PC-3 (cell line): ENCODE measurements around the gene ARHGEF4. TPM values are rescaled to one million over a fixed set of nuclear protein-coding genes. Genes with fewer than 3 reads are reported as not detected.

Experiments used
- ATAC-seq: fragments of 200-7000 bp; cut with Tn5 transposase; 2 replicates; pipeline ENCODE4 v1.9.1; 2020; ENCODE audit warnings: mild to moderate bottlenecking, moderate library complexity
- BruUV-seq: library from RNA; stranded (reverse); fragments of 400-500 nt; replicated peaks from 2 replicates; lab custom pipeline; 2021; lab: Mats Ljungman, UMichigan
- CTCF ChIA-PET: fragments of 300-600 bp; sonication (Branson Sonifier 250); formaldehyde crosslinking; loops from one replicate; lab custom pipeline; 2022; ENCODE audit warnings: antibody characterized with exemption; lab: Charles Lee
- POLR2A ChIA-PET: fragments of 300-600 bp; sonication (Branson Sonifier 250); formaldehyde crosslinking; loops from one replicate; lab custom pipeline; 2022; ENCODE audit warnings: antibody characterized with exemption; ENCODE audit not compliant: unreplicated experiment; lab: Charles Lee
- DNase-seq: peaks from one replicate; pipeline ENCODE4 v3.0.0-alpha.2; 2015
- H2AFZ ChIP-seq: fragments of 300-600 bp; sonication (generic); 2 replicates; pipeline ENCODE4 v1.6.0; 2016; ENCODE audit warnings: antibody characterized with exemption, low read length
- H3F3A ChIP-seq: fragments of 300-600 bp; sonication (generic); one replicate; pipeline ENCODE4 v1.6.0; 2017; ENCODE audit warnings: antibody characterized with exemption, low read length, control low read depth, mild to moderate bottlenecking; ENCODE audit not compliant: unreplicated experiment
- H3K27ac ChIP-seq: fragments of 300-600 bp; sonication (generic); 2 replicates; pipeline ENCODE4 v1.5.1; 2016; ENCODE audit warnings: mild to moderate bottlenecking, low read length
- H3K27me3 ChIP-seq: fragments of 300-600 bp; sonication (generic); 2 replicates; pipeline ENCODE4 v1.6.1; 2016; ENCODE audit warnings: low read length, mixed read lengths
- H3K36me3 ChIP-seq: fragments of 300-600 bp; sonication (generic); 2 replicates; pipeline ENCODE4 v1.6.1; 2016; ENCODE audit warnings: low read depth, mixed run types, low read length, mixed read lengths
- H3K4me1 ChIP-seq: fragments of 300-600 bp; sonication (generic); 2 replicates; pipeline ENCODE4 v1.5.1; 2016; ENCODE audit warnings: low read length; ENCODE audit not compliant: insufficient read depth
- H3K4me2 ChIP-seq: fragments of 300-600 bp; sonication (generic); 2 replicates; pipeline ENCODE4 v1.6.0; 2016; ENCODE audit warnings: low read length
- H3K4me3 ChIP-seq: fragments of 300-600 bp; sonication (generic); 2 replicates; pipeline ENCODE4 v1.5.1; 2016; ENCODE audit warnings: mild to moderate bottlenecking, low read length, mixed read lengths
- H3K79me2 ChIP-seq: fragments of 300-600 bp; sonication (generic); 2 replicates; pipeline ENCODE4 v1.6.1; 2017; ENCODE audit warnings: low read length, mixed read lengths
- H3K9ac ChIP-seq: fragments of 300-600 bp; sonication (generic); 2 replicates; pipeline ENCODE4 v1.6.0; 2016; ENCODE audit warnings: mild to moderate bottlenecking, low read length
- H3K9me2 ChIP-seq: fragments of 300-600 bp; sonication (generic); replicated peaks from 2 replicates; pipeline ENCODE4 v1.6.1; 2016; ENCODE audit warnings: mixed run types, low read length, mixed read lengths
- H3K9me3 ChIP-seq: fragments of 300-600 bp; sonication (generic); 2 replicates; pipeline ENCODE4 v1.6.1; 2016; ENCODE audit warnings: low read length, mixed read lengths
- H4K20me1 ChIP-seq: fragments of 300-600 bp; sonication (generic); 2 replicates; pipeline ENCODE4 v1.6.1; 2016; ENCODE audit warnings: low read length, mixed read lengths
- EZH2 ChIP-seq: fragments of 300-600 bp; sonication (generic); IDR thresholded peaks from one replicate; pipeline ENCODE4 v1.6.1; 2017; ENCODE audit warnings: antibody characterized with exemption, mild to moderate bottlenecking, low read length; ENCODE audit not compliant: unreplicated experiment
- EZH2phosphoT487 ChIP-seq: fragments of 300-600 bp; sonication (generic); IDR thresholded peaks from 2 replicates; pipeline ENCODE4 v1.6.1; 2018; ENCODE audit warnings: mild to moderate bottlenecking, antibody characterized with exemption, low read length, borderline replicate concordance
- intact Hi-C: fragments of 100-400 bp; cut with micrococcal nuclease; formaldehyde crosslinking; loops from 2 replicates; pipeline ENCODE4 v1.9.0; 2023
- total RNA-seq: library from RNA; depleted of rRNA; stranded (reverse); fragments of >200 nt; gene quantifications from 2 replicates; pipeline ENCODE4 v1.2.3, GENCODE V29; 2014
- TF ChIP-seq, protein P1 (sequence below): fragments of 300-600 bp; sonication (generic); conservative IDR thresholded peaks from 2 replicates; pipeline ENCODE4 v1.5.1; 2017; ENCODE audit warnings: antibody characterized with exemption, low read depth, mild to moderate bottlenecking, low read length

Gene ARHGEF4
- total RNA-seq, 1 experiment from 2014 or later = 21.5 TPM

DNA sequence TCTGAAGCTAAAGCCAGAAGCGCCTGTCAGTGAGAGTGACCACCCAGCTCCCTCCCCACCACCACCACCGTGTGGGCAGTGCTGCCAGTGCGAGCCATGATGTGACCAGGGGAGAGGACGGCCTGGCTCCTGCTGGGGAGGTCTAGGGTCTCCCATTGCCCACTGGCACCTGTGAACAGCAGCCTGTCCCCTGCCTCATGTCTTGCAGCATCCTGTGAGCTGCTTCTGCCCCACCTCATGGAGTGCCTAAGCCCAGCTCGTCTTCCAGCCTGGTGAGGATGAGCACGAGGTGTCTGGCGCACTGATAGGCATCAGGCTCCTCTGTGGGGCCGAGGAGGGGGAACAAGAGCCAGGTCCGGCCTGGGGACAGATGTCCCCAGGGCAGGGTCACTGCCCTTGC is 195.2 kb downstream of the ARHGEF4 start:
- no TSS peak for BruUV-seq

DNA sequence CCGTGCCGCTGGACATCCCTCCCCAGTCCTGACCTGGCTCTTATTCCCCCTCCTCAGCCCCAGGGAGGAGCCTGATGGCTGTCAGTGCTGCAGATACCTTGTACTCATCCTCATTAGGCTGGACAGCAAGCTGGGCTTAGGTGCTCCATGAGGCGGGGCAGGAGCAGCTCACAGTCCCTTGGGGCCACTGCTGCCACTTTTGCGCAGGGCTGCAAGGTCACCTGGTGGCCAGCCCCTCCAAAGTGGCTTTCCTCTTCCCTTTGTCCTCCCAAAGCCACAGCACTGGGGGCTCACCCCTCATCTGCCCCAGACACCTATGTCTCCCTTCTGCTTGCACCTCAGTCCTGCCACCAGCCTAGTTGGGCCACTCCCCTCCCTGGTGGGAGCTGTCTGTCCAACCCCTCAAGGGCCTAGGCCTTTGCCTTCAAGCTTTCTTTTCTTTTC is 195.7 kb downstream of the ARHGEF4 start:
- CTCF ChIA-PET = no interaction called here
- H3K4me1 ChIP-seq = no peaks in the 10 kb centered on the region
- no peaks in the 10 kb centered on the region for H3K9me2 ChIP-seq
- POLR2A ChIA-PET = no interaction called here
- no peaks in the 10 kb centered on the region for H3F3A ChIP-seq
- H3K27me3 ChIP-seq = no peaks in the 10 kb centered on the region
- intact Hi-C loops = no loop called here
- peaks cover 2% of the 10 kb centered on the region; the same call in 1 of the 2 replicates for H3K9me3 ChIP-seq
- no peaks in the 10 kb centered on the region for H3K36me3 ChIP-seq
- H3K27ac ChIP-seq = no peak overlapping the region
- no peaks in the 10 kb centered on the region for H3K79me2 ChIP-seq
- no peak overlapping the region for H2AFZ ChIP-seq
- ATAC-seq (no peak), DNase-seq (no peak)
- no peak overlapping the region for H3K4me3 ChIP-seq
- BruUV-seq = no TSS peak
- TF ChIP-seq EZH2phosphoT487 (no peak), EZH2 (no peak)
- TF ChIP-seq, protein P1, sequence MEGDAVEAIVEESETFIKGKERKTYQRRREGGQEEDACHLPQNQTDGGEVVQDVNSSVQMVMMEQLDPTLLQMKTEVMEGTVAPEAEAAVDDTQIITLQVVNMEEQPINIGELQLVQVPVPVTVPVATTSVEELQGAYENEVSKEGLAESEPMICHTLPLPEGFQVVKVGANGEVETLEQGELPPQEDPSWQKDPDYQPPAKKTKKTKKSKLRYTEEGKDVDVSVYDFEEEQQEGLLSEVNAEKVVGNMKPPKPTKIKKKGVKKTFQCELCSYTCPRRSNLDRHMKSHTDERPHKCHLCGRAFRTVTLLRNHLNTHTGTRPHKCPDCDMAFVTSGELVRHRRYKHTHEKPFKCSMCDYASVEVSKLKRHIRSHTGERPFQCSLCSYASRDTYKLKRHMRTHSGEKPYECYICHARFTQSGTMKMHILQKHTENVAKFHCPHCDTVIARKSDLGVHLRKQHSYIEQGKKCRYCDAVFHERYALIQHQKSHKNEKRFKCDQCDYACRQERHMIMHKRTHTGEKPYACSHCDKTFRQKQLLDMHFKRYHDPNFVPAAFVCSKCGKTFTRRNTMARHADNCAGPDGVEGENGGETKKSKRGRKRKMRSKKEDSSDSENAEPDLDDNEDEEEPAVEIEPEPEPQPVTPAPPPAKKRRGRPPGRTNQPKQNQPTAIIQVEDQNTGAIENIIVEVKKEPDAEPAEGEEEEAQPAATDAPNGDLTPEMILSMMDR = no peak
- no peak overlapping the region for H3K9ac ChIP-seq
- no peaks in the 10 kb centered on the region for H4K20me1 ChIP-seq
- H3K4me2 ChIP-seq = no peak overlapping the region

More for the DNA sequence above, 195.2 kb downstream of the ARHGEF4 start:
- H3K9me2 ChIP-seq = no peaks in the 10 kb centered on the region
- POLR2A ChIA-PET = no interaction called here
- no peaks in the 10 kb centered on the region for H3K27me3 ChIP-seq
- DNase-seq (no peak), ATAC-seq (no peak)
- no peaks in the 10 kb centered on the region for H3K79me2 ChIP-seq
- H3K4me2 ChIP-seq = no peak overlapping the region
- CTCF ChIA-PET = no interaction called here
- no peak for TF ChIP-seq EZH2phosphoT487
- TF ChIP-seq EZH2 = no peak
- TF ChIP-seq, protein P1 = no peak
- peaks cover 4% of the 10 kb centered on the region; the same call in 1 of the 2 replicates for H3K9me3 ChIP-seq
- no peaks in the 10 kb centered on the region for H3F3A ChIP-seq
- no peak overlapping the region for H3K9ac ChIP-seq
- H4K20me1 ChIP-seq = no peaks in the 10 kb centered on the region
- H3K36me3 ChIP-seq = no peaks in the 10 kb centered on the region
- intact Hi-C loops = no loop called here
- H3K27ac ChIP-seq = no peak overlapping the region
- no peaks in the 10 kb centered on the region for H3K4me1 ChIP-seq
- no peak overlapping the region for H2AFZ ChIP-seq
- H3K4me3 ChIP-seq = no peak overlapping the region

DNA sequence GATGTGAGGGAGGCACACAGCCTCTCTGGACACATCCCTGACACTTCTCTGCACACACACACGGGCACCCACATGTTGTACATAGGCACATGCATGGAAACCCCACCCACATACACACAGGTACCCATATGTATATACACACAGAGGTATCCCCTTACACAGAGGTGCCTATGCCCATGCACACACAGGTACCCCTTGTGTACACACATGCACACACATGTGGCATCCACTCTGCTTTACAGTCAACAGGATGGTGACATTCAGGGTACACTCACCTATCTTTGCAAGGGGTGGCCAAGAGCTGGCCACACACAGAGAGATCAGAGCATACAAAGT is 197.0 kb downstream of the ARHGEF4 start:
- ATAC-seq (peak; percentile 32; the same call in 1 of the 2 replicates), DNase-seq (no peak)
- Histone ChIP-seq H3K4me2 (no peak overlapping the region), H3K9me2 (no peaks in the 10 kb centered on the region), H3K4me1 (no peaks in the 10 kb centered on the region), H3K27me3 (no peaks in the 10 kb centered on the region), H3F3A (no peaks in the 10 kb centered on the region), H3K4me3 (no peak overlapping the region), H4K20me1 (no peaks in the 10 kb centered on the region), H3K9me3 (no peaks in the 10 kb centered on the region), H3K9ac (no peak overlapping the region), H3K79me2 (no peaks in the 10 kb centered on the region), H3K36me3 (no peaks in the 10 kb centered on the region), H2AFZ (no peak overlapping the region), H3K27ac (no peak overlapping the region)
- CTCF ChIA-PET = no interaction called here
- POLR2A ChIA-PET = no interaction called here
- intact Hi-C loops = no loop called here
- BruUV-seq = no TSS peak
- TF ChIP-seq EZH2phosphoT487 (no peak), EZH2 (no peak)
- TF ChIP-seq, protein P1 = no peak
